Gastrocnemius medialis (tissue), 4 donors: ENCODE data around the gene CWC27. TPM values are rescaled to one million over a fixed set of nuclear protein-coding genes. Genes with fewer than 3 reads are reported as not detected.
A peak's percentile ranks its signal among the peaks of the same experiment; 100 is the strongest.

ENCODE experiments used
- ATAC-seq, 2 donors: fragments of 150-250 bp; one replicate each; pipeline ENCODE4 v1.9.1; 2016
- DNase-seq, 2 donors: peaks; one replicate each; pipeline ENCODE4 v3.0.0-alpha.2; 2019
- H3K27ac ChIP-seq, 4 donors: fragments of 200-600 bp; sonication (generic); 1 replicate in 1 of 4; 2 replicates in 3 of 4; pipeline ENCODE4 v1.5.1; 2016 to 2018; ENCODE audit warnings: mild to moderate bottlenecking in 2 of 4, moderate library complexity in 1 of 4
- H3K27me3 ChIP-seq, 3 donors: fragments of 200-600 bp; sonication (generic) in 2 of 3; 1 replicate in 1 of 3; 2 replicates in 2 of 3; pipeline versions ENCODE4 v1.5.1 to v1.6.0; 2016 to 2019; ENCODE audit warnings: mild to moderate bottlenecking in 1 of 3, moderate library complexity in 1 of 3
- H3K36me3 ChIP-seq, 2 donors: fragments of 200-600 bp; sonication (generic) in 1 of 2; one replicate each; pipeline ENCODE4 v1.5.1; 2017 to 2018
- H3K4me1 ChIP-seq, 2 donors: fragments of 200-600 bp; sonication (generic) in 1 of 2; one replicate each; pipeline ENCODE4 v1.5.1; 2016 to 2017; ENCODE audit warnings: mild to moderate bottlenecking in 2 of 2
- H3K4me3 ChIP-seq, 4 donors: fragments of 200-600 bp; sonication (generic) in 3 of 4; 1 replicate in 1 of 4; 2 replicates in 3 of 4; pipeline ENCODE4 v1.5.1; 2016 to 2019; ENCODE audit warnings: mild to moderate bottlenecking in 2 of 4
- H3K9me3 ChIP-seq, 3 donors: fragments of 200-600 bp; sonication (generic) in 2 of 3; 1 replicate in 1 of 3; 2 replicates in 2 of 3; pipeline ENCODE4 v1.5.1; 2016 to 2019
- POLR2A ChIP-seq, 2 donors: fragments of 450-650 bp; IDR thresholded peaks; one replicate each; pipeline ENCODE4 v1.6.1; 2017; ENCODE audit warnings: antibody characterized with exemption in 2 of 2, mild to moderate bottlenecking in 2 of 2, moderate library complexity in 2 of 2
- in situ Hi-C, 4 donors: fragments of 200-750 bp; cut with MboI; loops; one replicate each; pipeline versions ENCODE4 v1.15.0 to v1.8.0; 2017; ENCODE audit warnings: low sequenced_read_pairs in 4 of 4
- intact Hi-C: fragments of 100-400 bp; cut with DNase I; formaldehyde crosslinking; loops from one replicate; pipeline ENCODE4 v1.15.1; 2023; ENCODE audit warnings: low total_unique reads
- total RNA-seq, 4 donors: library from RNA; depleted of rRNA; stranded (reverse); fragments of >200 nt; gene quantifications; one replicate each; pipeline versions ENCODE4 v1.1.0 to v1.2.3, GENCODE V29; 2016
- TF ChIP-seq, protein P1 (sequence below), 5 experiments: fragments of 450-650 bp in 3 of 5; fragments of 200-600 bp in 2 of 5; sonication (generic) in 2 of 5; IDR thresholded peaks in 4 of 5; conservative IDR thresholded peaks in 1 of 5; 1 replicate in 4 of 5; 2 replicates in 1 of 5; pipeline ENCODE4 v1.5.1; 2016 to 2019; ENCODE audit warnings: antibody characterized with exemption in 5 of 5, mild to moderate bottlenecking in 3 of 5, moderate library complexity in 3 of 5

CWC27 gene
- total RNA-seq, 4 donors from 2014 or later: 8.4 to 10.7 (median 8.6) TPM

DNA sequence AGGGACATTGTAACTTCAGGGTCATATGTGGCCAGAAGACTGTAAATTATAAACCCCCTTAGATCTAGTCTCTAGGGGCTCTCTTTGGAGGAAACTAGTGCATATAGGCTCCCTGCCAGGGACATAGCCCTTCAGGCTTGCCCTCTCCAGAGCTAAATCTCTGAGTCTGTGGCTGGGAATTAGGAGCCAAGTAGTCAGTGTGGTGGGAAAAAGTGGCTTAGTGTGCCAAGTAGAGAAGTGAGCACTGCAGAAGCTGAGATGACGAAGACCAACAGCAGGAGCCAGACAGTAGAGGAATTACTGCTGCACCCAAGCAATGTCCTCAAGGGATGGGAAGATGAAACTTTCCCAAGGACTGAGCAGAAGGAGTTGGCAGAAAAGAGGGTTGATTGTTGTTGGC is 71.2 kb downstream of the CWC27 start:
- H3K27me3 ChIP-seq: no peaks in the 10 kb centered on the region
- H3K27ac ChIP-seq: no peak overlapping the region
- H3K4me3 ChIP-seq: no peak overlapping the region
- TF ChIP-seq POLR2A (IDR thresholded peaks at IDR 0.05): no peak
- TF ChIP-seq, protein P1, sequence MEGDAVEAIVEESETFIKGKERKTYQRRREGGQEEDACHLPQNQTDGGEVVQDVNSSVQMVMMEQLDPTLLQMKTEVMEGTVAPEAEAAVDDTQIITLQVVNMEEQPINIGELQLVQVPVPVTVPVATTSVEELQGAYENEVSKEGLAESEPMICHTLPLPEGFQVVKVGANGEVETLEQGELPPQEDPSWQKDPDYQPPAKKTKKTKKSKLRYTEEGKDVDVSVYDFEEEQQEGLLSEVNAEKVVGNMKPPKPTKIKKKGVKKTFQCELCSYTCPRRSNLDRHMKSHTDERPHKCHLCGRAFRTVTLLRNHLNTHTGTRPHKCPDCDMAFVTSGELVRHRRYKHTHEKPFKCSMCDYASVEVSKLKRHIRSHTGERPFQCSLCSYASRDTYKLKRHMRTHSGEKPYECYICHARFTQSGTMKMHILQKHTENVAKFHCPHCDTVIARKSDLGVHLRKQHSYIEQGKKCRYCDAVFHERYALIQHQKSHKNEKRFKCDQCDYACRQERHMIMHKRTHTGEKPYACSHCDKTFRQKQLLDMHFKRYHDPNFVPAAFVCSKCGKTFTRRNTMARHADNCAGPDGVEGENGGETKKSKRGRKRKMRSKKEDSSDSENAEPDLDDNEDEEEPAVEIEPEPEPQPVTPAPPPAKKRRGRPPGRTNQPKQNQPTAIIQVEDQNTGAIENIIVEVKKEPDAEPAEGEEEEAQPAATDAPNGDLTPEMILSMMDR (IDR thresholded peaks at IDR 0.05 in 4 of 5, conservative IDR thresholded peaks at IDR 0.05 in 1 of 5): no peak
- in situ Hi-C loops (no loop called here), intact Hi-C loops (no loop called here)
- H3K4me1 ChIP-seq: peaks cover 13 to 15% of the 10 kb centered on the region in 2 donors
- no peaks in the 10 kb centered on the region for H3K9me3 ChIP-seq
- ATAC-seq (no peak), DNase-seq (no peak)
- peaks cover 0 to 11% of the 10 kb centered on the region in 2 donors for H3K36me3 ChIP-seq

DNA sequence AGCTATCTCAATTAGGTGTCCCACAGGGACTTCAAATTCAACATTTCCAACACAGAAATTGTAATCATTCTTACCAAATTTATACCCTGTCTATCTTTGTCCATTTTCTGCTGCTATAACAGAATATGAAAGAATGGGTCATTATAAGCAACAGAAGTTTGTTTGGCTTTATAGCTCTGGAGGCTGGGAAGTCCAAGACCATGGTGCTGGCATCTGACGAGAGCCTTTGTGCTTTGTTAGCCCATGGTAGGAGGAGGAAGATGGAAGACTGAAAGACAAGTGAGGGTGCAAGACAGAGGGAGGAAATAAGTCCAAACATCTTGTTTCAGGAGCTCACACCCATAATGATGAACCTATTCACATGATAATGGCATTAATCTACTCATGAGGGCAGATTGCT is 72.2 kb downstream of the CWC27 start:
- no peak for DNase-seq
- H3K36me3 ChIP-seq: peaks cover 0 to 11% of the 10 kb centered on the region in 2 donors
- no peak overlapping the region for H3K27ac ChIP-seq
- intact Hi-C loops (no loop called here), in situ Hi-C loops (no loop called here)
- no peak overlapping the region for H3K4me3 ChIP-seq
- TF ChIP-seq, protein P1 (IDR thresholded peaks at IDR 0.05 in 4 of 5, conservative IDR thresholded peaks at IDR 0.05 in 1 of 5): no peak
- no peak for TF ChIP-seq POLR2A (IDR thresholded peaks at IDR 0.05)
- peaks cover 3 to 5% of the 10 kb centered on the region in 2 donors for H3K4me1 ChIP-seq
- no peaks in the 10 kb centered on the region for H3K9me3 ChIP-seq
- H3K27me3 ChIP-seq: no peaks in the 10 kb centered on the region
- no peak for ATAC-seq

GRCh38 chr5:64853777-64854176 is 85.0 kb downstream of the CWC27 start:
- Histone ChIP-seq H3K27me3 (no peaks in the 10 kb centered on the region), H3K4me1 (peaks cover 0 to under 1% of the 10 kb centered on the region in 2 donors), H3K9me3 (no peaks in the 10 kb centered on the region), H3K36me3 (no peaks in the 10 kb centered on the region), H3K27ac (no peak overlapping the region), H3K4me3 (no peak overlapping the region)
- intact Hi-C loops (no loop called here), in situ Hi-C loops (no loop called here)
- DNase-seq (no peak), ATAC-seq (no peak)
- TF ChIP-seq, protein P1 (IDR thresholded peaks at IDR 0.05 in 4 of 5, conservative IDR thresholded peaks at IDR 0.05 in 1 of 5): no peak
- no peak for TF ChIP-seq POLR2A (IDR thresholded peaks at IDR 0.05)

- intact Hi-C loops: no loop called here
- no peaks in the 10 kb centered on the region for H3K27me3 ChIP-seq
- H3K9me3 ChIP-seq: no peaks in the 10 kb centered on the region
- no peaks in the 10 kb centered on the region for H3K36me3 ChIP-seq
- no peak overlapping the region for H3K4me3 ChIP-seq
- H3K4me1 ChIP-seq: peaks cover 7 to 8% of the 10 kb centered on the region in 2 donors
- in situ Hi-C loops: no loop called here
- DNase-seq: no peak
- TF ChIP-seq, protein P1 (IDR thresholded peaks at IDR 0.05 in 4 of 5, conservative IDR thresholded peaks at IDR 0.05 in 1 of 5): no peak
- TF ChIP-seq POLR2A (IDR thresholded peaks at IDR 0.05): no peak
- ATAC-seq: no peak
- no peak overlapping the region for H3K27ac ChIP-seq
Observed at GRCh38 chr5:64854855-64855254, 86.1 kb downstream of the CWC27 start.

DNA sequence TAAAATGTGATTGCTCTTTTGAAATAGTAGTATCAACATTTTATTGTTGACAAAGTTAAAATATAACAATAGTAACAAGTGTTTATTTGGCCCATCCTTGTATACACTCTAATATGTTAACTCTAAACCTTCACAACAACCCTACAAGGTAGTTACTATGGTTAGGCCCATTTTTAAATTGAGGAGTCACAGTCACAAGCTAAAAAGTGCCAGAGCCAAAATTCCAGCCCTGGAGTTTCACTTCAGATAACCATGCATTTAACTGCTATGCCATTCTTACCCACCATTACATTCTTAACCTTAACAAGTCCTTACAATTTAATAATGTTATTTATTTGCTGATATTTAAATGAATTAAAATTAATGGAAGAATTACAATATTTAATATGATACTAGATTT is 91.2 kb downstream of the CWC27 start:
- no peaks in the 10 kb centered on the region for H3K36me3 ChIP-seq
- intact Hi-C loops: no loop called here
- in situ Hi-C loops: no loop called here
- no peaks in the 10 kb centered on the region for H3K9me3 ChIP-seq
- peaks cover 8 to 12% of the 10 kb centered on the region in 2 donors for H3K4me1 ChIP-seq
- TF ChIP-seq POLR2A (IDR thresholded peaks at IDR 0.05): no peak
- TF ChIP-seq, protein P1 (IDR thresholded peaks at IDR 0.05 in 4 of 5, conservative IDR thresholded peaks at IDR 0.05 in 1 of 5): no peak
- no peak overlapping the region for H3K4me3 ChIP-seq
- no peaks in the 10 kb centered on the region for H3K27me3 ChIP-seq
- DNase-seq: no peak
- no peak overlapping the region for H3K27ac ChIP-seq
- peak in 1 of 2 donors; percentile 56 for ATAC-seq
